Measurements from ENCODE around the gene SCTR. TPM values are rescaled to one million over a fixed set of nuclear protein-coding genes. Genes with fewer than 3 reads are reported as not detected.

The SCTR gene
- polyA plus RNA-seq, 3 donors = not detected

GRCh38 chr2:119402645-119403560, 121.4 kb downstream of the SCTR start:
- H3K4me3 Mint-ChIP-seq = no peak overlapping the region
- peak overlapping the region; percentile 40 for H2AFZ ChIP-seq (ENCODE audit: insufficient read depth, low read depth, low read length, poor library complexity, severe bottlenecking)
- WGBS (ENCODE audit: insufficient coverage) = 98% methylated on average over 5 of the region's 10 CpGs
- peaks cover 0 to 15% of the 10 kb centered on the region in 2 donors for H3K4me1 ChIP-seq (ENCODE audit: control insufficient read depth in 1 of 2, insufficient read depth in 2 of 2, low read length in 2 of 2)
- H3K9me3 ChIP-seq (replicated peaks in 1 of 2; ENCODE audit: control insufficient read depth in 1 of 2, insufficient read depth in 1 of 2, low read length in 2 of 2) = peaks cover 0 to 3% of the 10 kb centered on the region in 2 donors
- no peaks in the 10 kb centered on the region for H3K36me3 Mint-ChIP-seq
- H3K27ac ChIP-seq (ENCODE audit: low read depth in 1 of 2, low read length in 2 of 2) = no peak overlapping the region
- intact Hi-C loops (cut with micrococcal nuclease) = no loop called here
- H3K79me2 ChIP-seq (ENCODE audit: insufficient read depth, low read length) = no peaks in the 10 kb centered on the region
- no peak for TF ChIP-seq CTCF (IDR thresholded peaks at IDR 0.05)
- H3K4me2 ChIP-seq (replicated peaks; ENCODE audit: extremely low read depth, low read length, poor library complexity, severe bottlenecking) = no peak overlapping the region
- no peak overlapping the region for H3K9ac ChIP-seq (ENCODE audit: insufficient read depth, low read length, poor library complexity, severe bottlenecking)
- no peaks in the 10 kb centered on the region for H3K27me3 ChIP-seq (ENCODE audit: control insufficient read depth in 2 of 2, insufficient read depth in 2 of 2, low read length in 2 of 2)
- peaks cover 0 to 6% (median 4%) of the 10 kb centered on the region in 3 donors for H3K27me3 Mint-ChIP-seq (ENCODE audit: low read depth in 3 of 3)
- no peak for DNase-seq
- peaks cover 20% of the 10 kb centered on the region for H3K4me1 Mint-ChIP-seq
- peak overlapping the region in 2 of 7 donors; percentile 38 to 82 for H3K27ac Mint-ChIP-seq
- peaks cover 0 to 5% (median 2%) of the 10 kb centered on the region in 7 donors for H3K9me3 Mint-ChIP-seq
- H4K20me1 ChIP-seq (ENCODE audit: insufficient read depth, low read length) = no peaks in the 10 kb centered on the region
- no peaks in the 10 kb centered on the region for H3K36me3 ChIP-seq (replicated peaks in 1 of 2; ENCODE audit: control insufficient read depth in 1 of 2, insufficient read depth in 2 of 2, low read length in 2 of 2)
- H3K4me3 ChIP-seq (replicated peaks in 1 of 3; ENCODE audit: low read depth in 2 of 3, low read length in 3 of 3) = no peak overlapping the region

GRCh38 chr2:119402106-119402505, 122.2 kb downstream of the SCTR start:
- H3K79me2 ChIP-seq (ENCODE audit: insufficient read depth, low read length) = no peaks in the 10 kb centered on the region
- H3K9me3 ChIP-seq (replicated peaks in 1 of 2; ENCODE audit: control insufficient read depth in 1 of 2, insufficient read depth in 1 of 2, low read length in 2 of 2) = peaks cover 0 to 3% of the 10 kb centered on the region in 2 donors
- H3K27me3 Mint-ChIP-seq (ENCODE audit: low read depth in 3 of 3) = peaks cover 0 to 6% (median 4%) of the 10 kb centered on the region in 3 donors
- no peak overlapping the region for H3K4me3 ChIP-seq (replicated peaks in 1 of 3; ENCODE audit: low read depth in 2 of 3, low read length in 3 of 3)
- peaks cover 0 to 15% of the 10 kb centered on the region in 2 donors for H3K4me1 ChIP-seq (ENCODE audit: control insufficient read depth in 1 of 2, insufficient read depth in 2 of 2, low read length in 2 of 2)
- H2AFZ ChIP-seq (ENCODE audit: insufficient read depth, low read depth, low read length, poor library complexity, severe bottlenecking) = no peak overlapping the region
- H3K27ac Mint-ChIP-seq = no peak overlapping the region
- no peaks in the 10 kb centered on the region for H3K36me3 Mint-ChIP-seq
- H4K20me1 ChIP-seq (ENCODE audit: insufficient read depth, low read length) = no peaks in the 10 kb centered on the region
- H3K4me3 Mint-ChIP-seq = no peak overlapping the region
- H3K27me3 ChIP-seq (ENCODE audit: control insufficient read depth in 2 of 2, insufficient read depth in 2 of 2, low read length in 2 of 2) = no peaks in the 10 kb centered on the region
- no peaks in the 10 kb centered on the region for H3K36me3 ChIP-seq (replicated peaks in 1 of 2; ENCODE audit: control insufficient read depth in 1 of 2, insufficient read depth in 2 of 2, low read length in 2 of 2)
- no peak for TF ChIP-seq CTCF (IDR thresholded peaks at IDR 0.05)
- peaks cover 0 to 5% (median 2%) of the 10 kb centered on the region in 7 donors for H3K9me3 Mint-ChIP-seq
- peaks cover 18% of the 10 kb centered on the region for H3K4me1 Mint-ChIP-seq
- WGBS (ENCODE audit: insufficient coverage) = 94% methylated on average over 5 of the region's 5 CpGs
- DNase-seq = no peak
- intact Hi-C loops (cut with micrococcal nuclease) = no loop called here
- no peak overlapping the region for H3K4me2 ChIP-seq (replicated peaks; ENCODE audit: extremely low read depth, low read length, poor library complexity, severe bottlenecking)
- no peak overlapping the region for H3K27ac ChIP-seq (ENCODE audit: low read depth in 1 of 2, low read length in 2 of 2)
- no peak overlapping the region for H3K9ac ChIP-seq (ENCODE audit: insufficient read depth, low read length, poor library complexity, severe bottlenecking)

Data from CD14-positive monocyte (primary cell).